HepG2 (cell line): ENCODE results near the gene GPN2. TPM values are rescaled to one million over a fixed set of nuclear protein-coding genes. Genes with fewer than 3 reads are reported as not detected.

ENCODE experiments used
- AHR ChIP-seq: IDR thresholded peaks from 2 replicates; pipeline ENCODE4 v1.6.1; 2018; ENCODE audit warnings: missing genetic modification reagents, missing compliant biosample characterization
- BATF2 ChIP-seq: sonication (generic); formaldehyde crosslinking; IDR thresholded peaks from 2 replicates; pipeline ENCODE4 v1.8.0; 2022; ENCODE audit warnings: mild to moderate bottlenecking, missing genetic modification reagents, moderate library complexity
- DRAP1 ChIP-seq: IDR thresholded peaks from 2 replicates; pipeline ENCODE4 v1.6.1; 2016; ENCODE audit warnings: missing genetic modification reagents, missing compliant biosample characterization
- GABPB1 ChIP-seq: IDR thresholded peaks from 2 replicates; pipeline ENCODE4 v1.6.1; 2016; ENCODE audit warnings: mild to moderate bottlenecking, missing genetic modification reagents, moderate library complexity, missing compliant biosample characterization
- GLMP ChIP-seq: sonication (generic); formaldehyde crosslinking; IDR thresholded peaks from 2 replicates; pipeline ENCODE4 v1.9.0; 2021; ENCODE audit warnings: missing genetic modification reagents, mild to moderate bottlenecking, borderline replicate concordance
- GTF3A ChIP-seq: sonication (generic); formaldehyde crosslinking; conservative IDR thresholded peaks from 2 replicates; pipeline ENCODE4 v1.4.0; 2020; ENCODE audit warnings: mild to moderate bottlenecking, missing genetic modification reagents
- HNRNPK ChIP-seq: fragments of 200-400 bp; formaldehyde crosslinking; IDR thresholded peaks from 2 replicates; pipeline ENCODE4 v1.6.1; 2018; ENCODE audit warnings: low read length, low read depth, moderate library complexity, mild to moderate bottlenecking; ENCODE audit not compliant: poor library complexity, severe bottlenecking
- IRF2 ChIP-seq: IDR thresholded peaks from 2 replicates; pipeline ENCODE4 v1.6.1; 2018; ENCODE audit warnings: missing genetic modification reagents, missing compliant biosample characterization
- KAT7 ChIP-seq: IDR thresholded peaks from 2 replicates; pipeline ENCODE4 v1.6.1; 2018; ENCODE audit warnings: borderline replicate concordance, missing compliant biosample characterization
- KDM3A ChIP-seq: IDR thresholded peaks from 2 replicates; pipeline ENCODE4 v1.6.1; 2018; ENCODE audit warnings: low read depth, missing compliant biosample characterization
- MED1 ChIP-seq: sonication (generic); formaldehyde crosslinking; IDR thresholded peaks from 2 replicates; pipeline ENCODE4 v1.4.0; 2020; ENCODE audit warnings: missing genetic modification reagents
- NFKB2 ChIP-seq: sonication (generic); formaldehyde crosslinking; IDR thresholded peaks from 2 replicates; pipeline ENCODE4 v1.4.0; 2020; ENCODE audit warnings: missing genetic modification reagents, borderline replicate concordance
- NR2F6 ChIP-seq, 2 experiments: IDR thresholded peaks; 2 replicates each; pipeline ENCODE4 v1.6.1; 2016; ENCODE audit warnings: antibody characterized with exemption in 1 of 2, mild to moderate bottlenecking in 1 of 2
- SMC3 ChIP-seq: IDR thresholded peaks from 2 replicates; pipeline ENCODE4 v1.6.1; 2011; ENCODE audit warnings: low read length, improper control_type of control experiment
- ZNF232 ChIP-seq: sonication (generic); formaldehyde crosslinking; IDR thresholded peaks from 2 replicates; pipeline ENCODE4 v1.4.0; 2020; ENCODE audit warnings: missing genetic modification reagents, borderline replicate concordance
- ZNF251 ChIP-seq: sonication (generic); formaldehyde crosslinking; IDR thresholded peaks from 2 replicates; pipeline ENCODE4 v1.9.0; 2021; ENCODE audit warnings: mild to moderate bottlenecking, missing genetic modification reagents
- ZNF292 ChIP-seq: sonication (generic); formaldehyde crosslinking; IDR thresholded peaks from 2 replicates; pipeline ENCODE4 v1.8.1; 2022; ENCODE audit warnings: mild to moderate bottlenecking, low read depth, missing genetic modification reagents, borderline replicate concordance
- ZNF556 ChIP-seq: sonication (generic); formaldehyde crosslinking; IDR thresholded peaks from 2 replicates; pipeline ENCODE4 v1.4.0; 2020; ENCODE audit warnings: mild to moderate bottlenecking, missing genetic modification reagents, borderline replicate concordance
- ZNF572 ChIP-seq: sonication (generic); formaldehyde crosslinking; IDR thresholded peaks from 2 replicates; pipeline ENCODE4 v1.5.1; 2020; ENCODE audit warnings: mild to moderate bottlenecking, missing genetic modification reagents
- ZNF615 ChIP-seq: sonication (generic); formaldehyde crosslinking; IDR thresholded peaks from 2 replicates; pipeline ENCODE4 v1.5.0; 2020; ENCODE audit warnings: mild to moderate bottlenecking, missing genetic modification reagents, borderline replicate concordance
- ZNF670 ChIP-seq: sonication (generic); formaldehyde crosslinking; IDR thresholded peaks from 2 replicates; pipeline ENCODE4 v1.8.0; 2022; ENCODE audit warnings: mild to moderate bottlenecking, missing genetic modification reagents, borderline replicate concordance
- ZNF724P ChIP-seq: sonication (generic); formaldehyde crosslinking; IDR thresholded peaks from 2 replicates; pipeline ENCODE4 v1.8.0; 2022; ENCODE audit warnings: missing genetic modification reagents, borderline replicate concordance
- ZNF773 ChIP-seq: sonication (generic); formaldehyde crosslinking; IDR thresholded peaks from 2 replicates; pipeline ENCODE4 v1.4.0; 2020; ENCODE audit warnings: missing genetic modification reagents, borderline replicate concordance
- ZNF782 ChIP-seq: sonication (generic); formaldehyde crosslinking; IDR thresholded peaks from 2 replicates; pipeline ENCODE4 v1.4.0; 2020; ENCODE audit warnings: missing genetic modification reagents, mild to moderate bottlenecking, borderline replicate concordance
- polyA plus RNA-seq, 8 experiments: library from polyadenylated mRNA; depleted of rRNA in 3 of 8; stranded (reverse) in 7 of 8; unstranded in 1 of 8; fragments of >200 nt; fragmentation: Illumina TruSeq in 4 of 8; extraction: Trizol in 4 of 8; gene quantifications; 2 replicates each; pipeline versions ENCODE4 v1.2.1 to v1.2.3, GENCODE V29; 2011 to 2016; ENCODE audit warnings: low read depth in 4 of 8, missing spikeins in 1 of 8, mixed read lengths in 1 of 8; ENCODE audit not compliant: insufficient read depth in 1 of 8
- total RNA-seq, 5 experiments: library from RNA; depleted of rRNA; stranded (reverse); fragments of >200 nt; fragmentation: Illumina TruSeq; extraction: Trizol; gene quantifications; 2 replicates each; pipeline ENCODE4 v1.2.3, GENCODE V29; 2016; ENCODE audit warnings: low read depth in 1 of 5
- TF ChIP-seq, protein P1 (sequence below): sonication (generic); formaldehyde crosslinking; IDR thresholded peaks from 2 replicates; pipeline ENCODE4 v1.4.0; 2020; ENCODE audit warnings: missing genetic modification reagents

Gene GPN2
- total and polyA plus RNA-seq, 2 of the 13 experiments (the other 11 are each of a cell fraction or from before 2014, with no cell fraction given): 19.3 to 38.9 TPM

GRCh38 chr1:26900001-26900814 lies 10.1 kb upstream of the GPN2 start, which contains the start of gene GPATCH3 (continued):
- TF ChIP-seq ZNF251 (CRISPR knock-in tag) (no peak), GABPB1 (CRISPR knock-in tag) (peak; percentile 71), ZNF670 (CRISPR knock-in tag) (0 out of 2 replicates have a peak, but pooled peaks have one; percentile 53), KAT7 (CRISPR knock-in tag) (peak; percentile 85; the same call in 1 of the 2 replicates), NR2F6 (IDR thresholded peaks at IDR 0.05) (no peak), NR2F6 (CRISPR knock-in tag; IDR thresholded peaks at IDR 0.05) (peak; percentile 39; the same call in 1 of the 2 replicates), IRF2 (peak; percentile 76), ZNF556 (CRISPR knock-in tag) (peak; percentile 77; the same call in 1 of the 2 replicates), GLMP (CRISPR knock-in tag) (no peak), ZNF232 (peak; percentile 89; the same call in 1 of the 2 replicates), ZNF773 (no peak), ZNF572 (CRISPR knock-in tag) (no peak), ZNF615 (CRISPR knock-in tag) (no peak), MED1 (CRISPR knock-in tag) (peak; percentile 81), ZNF782 (CRISPR knock-in tag) (peak; percentile 71; the same call in 1 of the 2 replicates), DRAP1 (CRISPR knock-in tag) (peak; percentile 89), ZNF292 (no peak), GTF3A (CRISPR knock-in tag) (no peak), SMC3 (peak; percentile 9; the same call in 1 of the 2 replicates), AHR (CRISPR knock-in tag) (peak; percentile 74; the same call in 1 of the 2 replicates), KDM3A (CRISPR knock-in tag) (no peak), NFKB2 (CRISPR knock-in tag) (peak; percentile 74; the same call in 1 of the 2 replicates), HNRNPK (no peak), ZNF724P (CRISPR knock-in tag) (peak; percentile 37; the same call in 1 of the 2 replicates), BATF2 (CRISPR knock-in tag) (no peak)
- TF ChIP-seq, protein P1, sequence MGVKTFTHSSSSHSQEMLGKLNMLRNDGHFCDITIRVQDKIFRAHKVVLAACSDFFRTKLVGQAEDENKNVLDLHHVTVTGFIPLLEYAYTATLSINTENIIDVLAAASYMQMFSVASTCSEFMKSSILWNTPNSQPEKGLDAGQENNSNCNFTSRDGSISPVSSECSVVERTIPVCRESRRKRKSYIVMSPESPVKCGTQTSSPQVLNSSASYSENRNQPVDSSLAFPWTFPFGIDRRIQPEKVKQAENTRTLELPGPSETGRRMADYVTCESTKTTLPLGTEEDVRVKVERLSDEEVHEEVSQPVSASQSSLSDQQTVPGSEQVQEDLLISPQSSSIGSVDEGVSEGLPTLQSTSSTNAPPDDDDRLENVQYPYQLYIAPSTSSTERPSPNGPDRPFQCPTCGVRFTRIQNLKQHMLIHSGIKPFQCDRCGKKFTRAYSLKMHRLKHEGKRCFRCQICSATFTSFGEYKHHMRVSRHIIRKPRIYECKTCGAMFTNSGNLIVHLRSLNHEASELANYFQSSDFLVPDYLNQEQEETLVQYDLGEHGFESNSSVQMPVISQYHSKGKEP: no peak
